Calu3 (cell line): Measurements from ENCODE around the gene TMEM225B. TPM values are rescaled to one million over a fixed set of nuclear protein-coding genes. Genes with fewer than 3 reads are reported as not detected.
"Not testable (repeated sequence)": the region's sequence is repeated elsewhere in the genome, so short reads cannot be mapped to it uniquely, and the experiment has no call there.

Experiments used
- Bru-seq: library from RNA; stranded (reverse); fragments of 400-500 nt; gene quantifications from one replicate; lab custom pipeline; 2021; lab: Mats Ljungman, UMichigan
- BruChase-seq, 2 experiments: library from RNA; stranded (reverse); fragments of 400-500 nt; gene quantifications; one replicate each; lab custom pipeline; 2021; lab: Mats Ljungman, UMichigan
- BruUV-seq: library from RNA; stranded (reverse); fragments of 400-500 nt; replicated peaks from 2 replicates; lab custom pipeline; 2021; lab: Mats Ljungman, UMichigan
- CTCF ChIA-PET: fragments of 300-600 bp; sonication (Branson Sonifier 250); formaldehyde crosslinking; loops from one replicate; lab custom pipeline; 2022; ENCODE audit warnings: antibody characterized with exemption; lab: Charles Lee
- DNase-seq: peaks from one replicate; pipeline ENCODE4 v3.0.0; 2022
- H3K27ac Mint-ChIP-seq: one replicate; pipeline ENCODE4 v1.8.0; 2022; ENCODE audit warnings: mixed read lengths; ENCODE audit not compliant: unreplicated experiment
- H3K27me3 Mint-ChIP-seq: one replicate; pipeline ENCODE4 v1.8.0; 2022; ENCODE audit warnings: mixed read lengths; ENCODE audit not compliant: unreplicated experiment
- H3K36me3 Mint-ChIP-seq: one replicate; pipeline ENCODE4 v1.8.0; 2022; ENCODE audit warnings: mild to moderate bottlenecking, moderate library complexity, mixed read lengths; ENCODE audit not compliant: insufficient read depth, unreplicated experiment
- H3K4me1 Mint-ChIP-seq: one replicate; pipeline ENCODE4 v1.8.0; 2022; ENCODE audit warnings: mild to moderate bottlenecking, low read depth, mixed read lengths; ENCODE audit not compliant: unreplicated experiment
- H3K4me3 Mint-ChIP-seq: one replicate; pipeline ENCODE4 v1.8.0; 2022; ENCODE audit warnings: mild to moderate bottlenecking, low read depth, moderate library complexity, mixed read lengths; ENCODE audit not compliant: unreplicated experiment
- H3K9me3 Mint-ChIP-seq: one replicate; pipeline ENCODE4 v1.8.0; 2022; ENCODE audit warnings: low read depth, mixed read lengths; ENCODE audit not compliant: unreplicated experiment
- CTCF ChIP-seq: fragments of 200-600 bp; IDR thresholded peaks from one replicate; pipeline ENCODE4 v1.8.0; 2022; ENCODE audit warnings: antibody characterized with exemption; ENCODE audit not compliant: unreplicated experiment
- intact Hi-C: fragments of 100-400 bp; cut with micrococcal nuclease; formaldehyde crosslinking; loops from one replicate; pipeline ENCODE4 v1.10.0; 2022; ENCODE audit not compliant: unreplicated experiment
- long read RNA-seq: library from polyadenylated mRNA; stranded (forward); transcript quantifications from one replicate; pipeline ENCODE4 v2.0.0, GENCODE V29; 2022
- total RNA-seq: library from RNA; stranded (reverse); gene quantifications from 2 replicates; pipeline ENCODE4 v1.2.3, GENCODE V29; 2022

Gene TMEM225B
- not detected in 2 replicates for total RNA-seq
- not detected for Bru-seq, nascent RNA
- not detected for BruChase-seq, experiment 1, labeled RNA remaining after a 6-hour chase
- BruChase-seq, experiment 2, labeled RNA remaining after a 2-hour chase, result not detected
- long read RNA-seq, result 0 reads

- CTCF ChIA-PET, result no interaction called here
- no peaks in the 10 kb centered on the region for H3K9me3 Mint-ChIP-seq
- no peaks in the 10 kb centered on the region for H3K36me3 Mint-ChIP-seq
- no peaks in the 10 kb centered on the region for H3K4me1 Mint-ChIP-seq
- intact Hi-C loops, result no loop called here
- TF ChIP-seq CTCF, result no peak
- DNase-seq, result no peak
- H3K4me3 Mint-ChIP-seq, result no peak within 1 kb of the TSS
- H3K27me3 Mint-ChIP-seq, result peaks cover 17% of the 10 kb centered on the region
- no TSS peak for BruUV-seq
- H3K27ac Mint-ChIP-seq, result no peak within 1 kb of the TSS
Observed at GRCh38 chr7:99597762-99598501, at the start of gene TMEM225B. Gene TMEM225B, plus strand, starts transcription at chr7:99598267. Its CDS starts 6,122 bp downstream, at chr7:99604389.

- CTCF ChIA-PET, H3K9me3 Mint-ChIP-seq, H3K4me3 Mint-ChIP-seq, BruUV-seq, DNase-seq, intact Hi-C loops, H3K27me3 Mint-ChIP-seq, H3K27ac Mint-ChIP-seq, H3K4me1 Mint-ChIP-seq: not testable (repeated sequence)
- peaks cover 19% of the 10 kb centered on the region for H3K36me3 Mint-ChIP-seq
Observed at GRCh38 chr7:99549545-99549944, 48.5 kb upstream of the TMEM225B start.

GRCh38 chr7:99551334-99551733 lies 46.7 kb upstream of the TMEM225B start:
- no peaks in the 10 kb centered on the region for H3K27me3 Mint-ChIP-seq
- peaks cover 3% of the 10 kb centered on the region for H3K9me3 Mint-ChIP-seq
- TSS peak; percentile 86 for BruUV-seq
- no peak overlapping the region for H3K27ac Mint-ChIP-seq
- no peak for DNase-seq
- H3K36me3 Mint-ChIP-seq, result peaks cover 19% of the 10 kb centered on the region
- no peaks in the 10 kb centered on the region for H3K4me1 Mint-ChIP-seq
- peak overlapping the region; percentile 76 for H3K4me3 Mint-ChIP-seq
- intact Hi-C loops, result no loop called here
- no peak for TF ChIP-seq CTCF
- CTCF ChIA-PET, result no interaction called here

GRCh38 chr7:99551767-99552463 lies 46.2 kb upstream of the TMEM225B start, which contains the start of gene FAM200A:
Gene FAM200A, minus strand, starts transcription at chr7:99552114. Its CDS starts 3,707 bp downstream, at chr7:99548407.
- peaks cover 3% of the 10 kb centered on the region for H3K9me3 Mint-ChIP-seq
- no peaks in the 10 kb centered on the region for H3K27me3 Mint-ChIP-seq
- peaks cover 19% of the 10 kb centered on the region for H3K36me3 Mint-ChIP-seq
- CTCF ChIA-PET, result no interaction called here
- no peaks in the 10 kb centered on the region for H3K4me1 Mint-ChIP-seq
- DNase-seq, result peak; percentile 76
- no TSS peak for BruUV-seq
- intact Hi-C loops, result no loop called here
- H3K4me3 Mint-ChIP-seq, result peak within 1 kb of the TSS; percentile 76
- peak within 1 kb of the TSS; percentile 67 for H3K27ac Mint-ChIP-seq
- TF ChIP-seq CTCF, result no peak
